Measurements from ENCODE around the gene IL1RAP. TPM values are rescaled to one million over a fixed set of nuclear protein-coding genes. Genes with fewer than 3 reads are reported as not detected.
"Not testable (repeated sequence)": the region's sequence is repeated elsewhere in the genome, so short reads cannot be mapped to it uniquely, and the experiment has no call there.

Gene IL1RAP
- total RNA-seq, 2 experiments from 2014 or later = 10.3 to 11.6 TPM

GRCh38 chr3:190514413-190515153, 698 bp downstream of the IL1RAP start:
- H3K36me3 Mint-ChIP-seq (ENCODE audit: low read depth) = peaks cover 24% of the 10 kb centered on the region
- CTCF ChIA-PET = interaction anchor here (0.5 to 1.7 kb wide), 12 partner anchors 10 to 192 kb away, joined by 3 to 8 read pairs (median 4); partner anchors contain the start of gene CLDN1

GRCh38 chr3:190516416-190516815, 2.5 kb downstream of the IL1RAP start:
- Mint-ChIP-seq H3K4me3 (no peak overlapping the region), H3K27me3 (ENCODE audit: low read depth) (no peaks in the 10 kb centered on the region), H3K9me3 (ENCODE audit: insufficient read depth) (no peaks in the 10 kb centered on the region), H3K27ac (no peak overlapping the region), H3K36me3 (ENCODE audit: low read depth) (peaks cover 26% of the 10 kb centered on the region), H3K4me1 (ENCODE audit: low read depth) (peaks cover 26% of the 10 kb centered on the region)
- ATAC-seq (no peak), DNase-seq (no peak)
- ChIA-PET POLR2A (interaction anchor here (0.8 kb wide), 1 partner anchor 101 kb away, joined by 3 read pairs; no protein-coding TSS in a partner anchor), CTCF (no interaction called here)

More at GRCh38 chr3:190514413-190515153, 698 bp downstream of the IL1RAP start:
- Mint-ChIP-seq H3K4me1 (ENCODE audit: low read depth) (peaks cover 26% of the 10 kb centered on the region), H3K27ac (peak overlapping the region; percentile 86), H3K27me3 (ENCODE audit: low read depth) (peaks cover 2% of the 10 kb centered on the region), H3K9me3 (ENCODE audit: insufficient read depth) (no peaks in the 10 kb centered on the region), H3K4me3 (peak overlapping the region; percentile 87)
- DNase-seq = peak; percentile 48
- peak; percentile 9 for ATAC-seq
- POLR2A ChIA-PET = interaction anchor here (0.5 to 2.7 kb wide), 9 partner anchors 10 to 1237 kb away, joined by 3 to 44 read pairs (median 3); no protein-coding TSS in a partner anchor

- no peak for ATAC-seq
- no peak for DNase-seq
- ChIA-PET POLR2A (no interaction called here), CTCF (no interaction called here)
- H3K27ac Mint-ChIP-seq = no peak overlapping the region
- H3K4me1 Mint-ChIP-seq (ENCODE audit: low read depth) = peaks cover 25% of the 10 kb centered on the region
- H3K36me3 Mint-ChIP-seq (ENCODE audit: low read depth) = peaks cover 28% of the 10 kb centered on the region
- H3K4me3 Mint-ChIP-seq = no peak overlapping the region
- no peaks in the 10 kb centered on the region for H3K27me3 Mint-ChIP-seq (ENCODE audit: low read depth)
- no peaks in the 10 kb centered on the region for H3K9me3 Mint-ChIP-seq (ENCODE audit: insufficient read depth)
Measured at GRCh38 chr3:190517687-190518086, 3.8 kb downstream of the IL1RAP start.

- peaks cover 32% of the 10 kb centered on the region for H3K36me3 Mint-ChIP-seq (ENCODE audit: low read depth)
- POLR2A ChIA-PET; H3K9me3 Mint-ChIP-seq (ENCODE audit: insufficient read depth); CTCF ChIA-PET; DNase-seq; H3K27ac Mint-ChIP-seq; ATAC-seq; H3K27me3 Mint-ChIP-seq (ENCODE audit: low read depth); H3K4me3 Mint-ChIP-seq: not testable (repeated sequence)
- H3K4me1 Mint-ChIP-seq (ENCODE audit: low read depth) = peaks cover 18% of the 10 kb centered on the region
Measured at GRCh38 chr3:190518531-190518930, 4.6 kb downstream of the IL1RAP start.

GRCh38 chr3:190519886-190520285, 6.0 kb downstream of the IL1RAP start:
- no peaks in the 10 kb centered on the region for H3K27me3 Mint-ChIP-seq (ENCODE audit: low read depth)
- ChIA-PET CTCF (no interaction called here), POLR2A (no interaction called here)
- H3K27ac Mint-ChIP-seq = no peak overlapping the region
- DNase-seq = no peak
- H3K36me3 Mint-ChIP-seq (ENCODE audit: low read depth) = peaks cover 38% of the 10 kb centered on the region
- ATAC-seq = no peak
- H3K9me3 Mint-ChIP-seq (ENCODE audit: insufficient read depth) = no peaks in the 10 kb centered on the region
- H3K4me3 Mint-ChIP-seq = no peak overlapping the region
- H3K4me1 Mint-ChIP-seq (ENCODE audit: low read depth) = peaks cover 15% of the 10 kb centered on the region

- no peak for DNase-seq
- ATAC-seq = no peak
- no peaks in the 10 kb centered on the region for H3K27me3 Mint-ChIP-seq (ENCODE audit: low read depth)
- no peaks in the 10 kb centered on the region for H3K4me1 Mint-ChIP-seq (ENCODE audit: low read depth)
- peaks cover 34% of the 10 kb centered on the region for H3K36me3 Mint-ChIP-seq (ENCODE audit: low read depth)
- CTCF ChIA-PET = no interaction called here
- no peak overlapping the region for H3K27ac Mint-ChIP-seq
- H3K4me3 Mint-ChIP-seq = no peak overlapping the region
- POLR2A ChIA-PET = no interaction called here
- H3K9me3 Mint-ChIP-seq (ENCODE audit: insufficient read depth) = no peaks in the 10 kb centered on the region
Measured at GRCh38 chr3:190521998-190522397, 8.1 kb downstream of the IL1RAP start.

- ChIA-PET POLR2A (no interaction called here), CTCF (no interaction called here)
- DNase-seq = no peak
- H3K4me3 Mint-ChIP-seq = no peak overlapping the region
- H3K4me1 Mint-ChIP-seq (ENCODE audit: low read depth) = no peaks in the 10 kb centered on the region
- H3K36me3 Mint-ChIP-seq (ENCODE audit: low read depth) = peaks cover 29% of the 10 kb centered on the region
- H3K27me3 Mint-ChIP-seq (ENCODE audit: low read depth) = no peaks in the 10 kb centered on the region
- H3K27ac Mint-ChIP-seq = no peak overlapping the region
- no peaks in the 10 kb centered on the region for H3K9me3 Mint-ChIP-seq (ENCODE audit: insufficient read depth)
- no peak for ATAC-seq
Measured at GRCh38 chr3:190522621-190523222, 8.8 kb downstream of the IL1RAP start.

- ChIA-PET POLR2A (interaction anchor here (1.1 kb wide), 1 partner anchor 12 kb away, joined by 4 read pairs; the partner anchor contains the start of gene IL1RAP), CTCF (interaction anchor here (1.1 to 1.5 kb wide), 3 partner anchors 11 to 56 kb away, joined by 3 to 4 read pairs (median 3); partner anchors contain the start of gene IL1RAP)
- peaks cover 21% of the 10 kb centered on the region for H3K36me3 Mint-ChIP-seq (ENCODE audit: low read depth)
- H3K27ac Mint-ChIP-seq = no peak overlapping the region
- no peaks in the 10 kb centered on the region for H3K4me1 Mint-ChIP-seq (ENCODE audit: low read depth)
- H3K4me3 Mint-ChIP-seq = no peak overlapping the region
- no peaks in the 10 kb centered on the region for H3K9me3 Mint-ChIP-seq (ENCODE audit: insufficient read depth)
- no peak for ATAC-seq
- no peaks in the 10 kb centered on the region for H3K27me3 Mint-ChIP-seq (ENCODE audit: low read depth)
- no peak for DNase-seq
Measured at GRCh38 chr3:190524942-190525341, 11.1 kb downstream of the IL1RAP start.

GRCh38 chr3:190525634-190526033, 11.7 kb downstream of the IL1RAP start:
- H3K9me3 Mint-ChIP-seq (ENCODE audit: insufficient read depth) = no peaks in the 10 kb centered on the region
- ATAC-seq (no peak), DNase-seq (no peak)
- no peaks in the 10 kb centered on the region for H3K4me1 Mint-ChIP-seq (ENCODE audit: low read depth)
- H3K36me3 Mint-ChIP-seq (ENCODE audit: low read depth) = peaks cover 25% of the 10 kb centered on the region
- ChIA-PET CTCF (interaction anchor here (1.0 to 1.5 kb wide), 4 partner anchors 10 to 56 kb away, joined by 3 to 4 read pairs (median 3); partner anchors contain the start of gene IL1RAP), POLR2A (interaction anchor here (0.6 to 1.1 kb wide), 2 partner anchors 12 to 129 kb away, joined by 3 to 4 read pairs; partner anchors contain the start of gene IL1RAP)
- no peak overlapping the region for H3K27ac Mint-ChIP-seq
- no peaks in the 10 kb centered on the region for H3K27me3 Mint-ChIP-seq (ENCODE audit: low read depth)
- H3K4me3 Mint-ChIP-seq = no peak overlapping the region

- ATAC-seq (no peak), DNase-seq (no peak)
- CTCF ChIA-PET = interaction anchor here (0.7 kb wide), 1 partner anchor 63 kb away, joined by 3 read pairs; no protein-coding TSS in a partner anchor
- Mint-ChIP-seq H3K36me3 (ENCODE audit: low read depth) (peaks cover 23% of the 10 kb centered on the region), H3K4me3 (no peak overlapping the region), H3K27ac (no peak overlapping the region), H3K4me1 (ENCODE audit: low read depth) (no peaks in the 10 kb centered on the region), H3K9me3 (ENCODE audit: insufficient read depth) (no peaks in the 10 kb centered on the region), H3K27me3 (ENCODE audit: low read depth) (no peaks in the 10 kb centered on the region)
- POLR2A ChIA-PET = interaction anchor here (0.7 kb wide), 1 partner anchor 340 kb away, joined by 5 read pairs; no protein-coding TSS in a partner anchor
Measured at GRCh38 chr3:190526787-190527762, 13.2 kb downstream of the IL1RAP start.

GRCh38 chr3:190528706-190529105, 14.8 kb downstream of the IL1RAP start:
- CTCF ChIA-PET = no interaction called here
- no peaks in the 10 kb centered on the region for H3K27me3 Mint-ChIP-seq (ENCODE audit: low read depth)

More at GRCh38 chr3:190528706-190529105, 14.8 kb downstream of the IL1RAP start:
- Mint-ChIP-seq H3K9me3 (ENCODE audit: insufficient read depth) (no peaks in the 10 kb centered on the region), H3K27ac (no peak overlapping the region), H3K4me1 (ENCODE audit: low read depth) (peaks cover 1% of the 10 kb centered on the region), H3K36me3 (ENCODE audit: low read depth) (peaks cover 19% of the 10 kb centered on the region), H3K4me3 (no peak overlapping the region)
- ATAC-seq = no peak
- no peak for DNase-seq
- POLR2A ChIA-PET = no interaction called here

Data from activated CD8-positive, alpha-beta T cell treated with anti-CD3 and anti-CD28 coated beads, Interleukin-2, amount 10 ng/mL, durations not matched to agents 7 days and 5 days (primary cell).